ENCODE data around the gene MUC22.
A peak's percentile ranks its signal among the peaks of the same experiment; 100 is the strongest.

MUC22 gene

DNA sequence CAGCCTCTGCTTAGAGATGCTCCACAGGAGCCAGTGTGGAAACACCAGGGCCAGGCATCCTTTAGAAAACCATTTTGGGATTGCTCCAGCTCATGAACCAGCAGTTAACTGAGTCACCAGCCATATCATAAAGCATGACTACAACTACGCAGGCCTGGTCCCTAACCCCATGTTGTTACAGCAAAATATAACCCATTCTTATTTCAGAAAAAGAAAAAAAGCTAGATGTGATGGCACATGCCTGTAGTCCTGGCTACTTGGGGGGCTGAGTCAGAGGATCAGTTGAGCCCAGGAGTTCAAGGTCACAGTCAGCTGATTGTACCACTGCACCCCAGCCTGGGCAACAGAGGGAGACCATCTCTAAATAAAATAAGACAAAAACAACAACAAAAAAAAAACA, 65.3 kb downstream of the MUC22 start:
- DNase-seq (ENCODE audit: low read depth in 1 of 2, low spot score in 1 of 2) = no peak

DNA sequence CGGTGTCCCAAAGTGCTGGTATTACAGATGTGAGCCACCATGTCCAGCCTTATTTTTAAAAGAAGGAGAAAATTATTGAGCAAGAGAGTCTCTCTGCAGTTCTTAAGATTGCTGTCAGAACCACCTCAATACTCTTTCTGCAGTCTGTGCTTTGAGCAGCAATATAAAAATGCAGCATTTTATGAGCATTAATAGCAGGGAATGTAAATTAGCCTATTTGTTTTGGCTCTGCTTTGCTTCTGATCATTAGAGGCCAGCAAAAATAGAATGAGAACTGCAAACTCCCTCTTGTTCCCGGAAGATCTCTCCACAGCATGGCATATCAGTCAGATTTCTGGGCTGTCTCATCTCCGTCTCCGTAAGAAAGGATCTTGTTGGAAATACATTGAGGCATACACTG, 66.3 kb downstream of the MUC22 start:
- no peak for DNase-seq (ENCODE audit: low read depth in 1 of 2, low spot score in 1 of 2)

DNA sequence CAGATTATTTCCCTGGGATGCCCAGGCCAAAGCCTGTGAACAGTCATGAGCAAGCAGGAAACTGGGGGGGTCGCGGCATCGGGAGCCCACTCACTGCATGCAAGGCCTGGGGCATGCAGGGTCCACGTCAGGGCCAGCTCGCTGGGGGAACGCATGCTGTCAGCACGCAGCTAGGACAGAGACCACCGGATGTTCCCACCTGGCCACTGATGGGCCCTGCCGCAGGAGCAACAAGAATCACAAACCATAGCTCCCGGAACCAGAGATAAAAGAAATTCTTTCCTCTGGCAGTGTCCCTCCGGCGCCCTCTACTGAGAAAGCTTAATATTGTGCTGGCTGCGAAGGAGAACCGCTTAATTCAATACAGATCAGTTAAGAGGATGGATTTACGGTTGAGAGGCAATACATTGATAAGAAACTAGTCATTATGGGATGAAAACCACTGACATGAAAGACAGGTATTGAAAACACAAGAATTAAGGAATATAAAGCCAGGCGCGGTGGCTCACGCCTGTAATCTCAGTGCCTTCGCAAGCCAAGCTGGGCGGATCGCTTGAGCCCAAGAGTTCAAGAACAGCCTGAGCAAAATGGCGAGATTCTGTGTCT, 69.5 kb downstream of the MUC22 start:
- peak; percentile 36 to 45 for DNase-seq (ENCODE audit: low read depth in 1 of 2, low spot score in 1 of 2)

DNA sequence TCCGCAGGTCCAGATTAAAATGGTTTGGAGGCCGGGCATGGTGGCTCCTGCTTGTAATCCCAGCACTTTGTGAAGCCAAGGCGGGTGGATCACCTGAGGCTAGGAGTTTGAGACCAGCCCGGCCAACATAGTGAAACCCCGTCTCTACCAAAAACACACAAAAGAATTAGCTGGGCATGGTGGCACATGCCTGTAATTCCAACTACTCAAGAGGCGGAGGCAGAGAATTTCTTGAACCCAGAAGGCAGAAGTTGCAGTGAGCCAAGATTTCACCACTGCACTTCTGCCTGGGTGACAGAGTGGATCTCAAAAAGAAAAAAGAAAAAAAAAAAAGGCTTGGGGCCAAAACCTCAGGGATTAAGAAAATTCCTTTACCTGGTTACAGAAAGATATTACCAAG, 71.6 kb downstream of the MUC22 start:
- no peak for DNase-seq (ENCODE audit: low read depth in 1 of 2, low spot score in 1 of 2)

DNA sequence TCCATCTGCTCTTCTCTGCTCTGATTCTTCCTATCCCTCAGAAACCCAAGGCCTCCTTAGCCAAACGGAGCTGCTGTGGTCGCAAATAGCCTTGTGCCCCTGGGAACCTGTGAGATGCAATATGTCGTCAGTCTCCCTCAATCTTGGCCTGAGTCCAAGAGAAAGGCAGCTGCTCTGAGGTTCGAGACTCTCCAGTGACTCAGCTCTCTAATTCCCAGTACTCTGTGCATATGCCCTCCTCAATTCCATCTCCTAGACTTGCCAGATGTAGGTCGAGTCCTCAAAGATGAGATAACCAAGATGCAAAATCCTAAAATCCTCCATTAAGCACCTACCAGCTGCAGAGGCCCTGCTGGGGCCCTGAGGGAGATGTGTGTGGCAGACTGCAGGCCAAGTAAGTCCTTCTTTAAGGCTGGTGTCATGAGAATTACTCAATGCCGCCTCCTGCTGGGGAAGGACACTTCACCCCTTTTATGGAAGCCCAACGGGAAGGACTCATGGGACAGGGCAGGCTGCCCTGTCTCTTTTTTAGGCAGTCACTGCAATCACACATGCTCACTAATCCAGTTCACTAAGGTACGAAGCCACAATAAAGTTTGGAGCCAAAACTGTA, 73.6 kb downstream of the MUC22 start:
- DNase-seq (ENCODE audit: low read depth in 1 of 2, low spot score in 1 of 2) = peak in 1 of 2 donors; percentile 4
